H4 (cell line): ENCODE data around the gene LCP2. TPM values are rescaled to one million over a fixed set of nuclear protein-coding genes. Genes with fewer than 3 reads are reported as not detected.
"Not testable (repeated sequence)": the region's sequence is repeated elsewhere in the genome, so short reads cannot be mapped to it uniquely, and the experiment has no call there.

ENCODE experiments used
- DNase-seq: peaks from one replicate; pipeline ENCODE4 v3.0.0-alpha.2; 2015; ENCODE audit warnings: low spot score
- total RNA-seq: library from RNA; depleted of rRNA; stranded (reverse); fragments of >200 nt; shearing (Covaris generic); gene quantifications from 2 replicates; pipeline ENCODE4 v1.2.3, GENCODE V29; 2014

The LCP2 gene
- total RNA-seq, 1 experiment from 2014 or later: 0.68 TPM

DNA sequence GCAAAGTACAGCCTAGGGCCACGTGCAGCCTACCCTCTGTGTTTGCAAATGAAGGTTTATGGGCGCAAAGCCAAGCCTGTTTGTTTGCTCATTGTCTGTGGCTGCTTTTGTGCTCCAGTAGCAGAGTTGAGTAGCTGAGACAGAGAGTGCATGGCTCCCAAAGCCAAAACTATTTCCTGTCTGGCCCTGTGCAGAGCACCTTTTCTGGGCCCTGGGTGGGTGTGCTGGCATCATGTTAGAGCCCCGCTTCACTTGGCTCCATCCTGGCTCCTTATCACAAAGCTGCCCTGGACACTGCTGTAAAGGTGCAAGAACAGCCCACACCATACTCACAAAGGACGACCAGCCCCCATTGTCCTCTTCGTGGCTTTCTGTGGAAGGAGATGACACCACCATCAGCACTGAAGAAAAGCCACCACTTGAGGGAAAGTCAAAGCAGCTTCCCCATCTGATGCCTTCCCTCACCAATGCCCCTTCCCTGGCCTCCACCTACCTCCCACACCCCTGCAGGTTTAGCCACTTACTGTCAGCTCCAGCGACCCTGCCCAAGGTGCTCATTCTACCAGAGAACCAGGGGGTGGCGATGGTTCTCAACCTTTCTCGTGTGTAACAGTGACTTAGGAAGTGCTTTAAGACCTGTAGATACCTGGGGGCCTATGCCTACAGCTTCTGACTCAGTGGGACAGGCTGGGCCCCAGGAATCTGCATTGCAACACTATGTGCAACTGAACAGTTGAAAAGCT, 23.4 kb downstream of the LCP2 start:
- peak; percentile 27 for DNase-seq

DNA sequence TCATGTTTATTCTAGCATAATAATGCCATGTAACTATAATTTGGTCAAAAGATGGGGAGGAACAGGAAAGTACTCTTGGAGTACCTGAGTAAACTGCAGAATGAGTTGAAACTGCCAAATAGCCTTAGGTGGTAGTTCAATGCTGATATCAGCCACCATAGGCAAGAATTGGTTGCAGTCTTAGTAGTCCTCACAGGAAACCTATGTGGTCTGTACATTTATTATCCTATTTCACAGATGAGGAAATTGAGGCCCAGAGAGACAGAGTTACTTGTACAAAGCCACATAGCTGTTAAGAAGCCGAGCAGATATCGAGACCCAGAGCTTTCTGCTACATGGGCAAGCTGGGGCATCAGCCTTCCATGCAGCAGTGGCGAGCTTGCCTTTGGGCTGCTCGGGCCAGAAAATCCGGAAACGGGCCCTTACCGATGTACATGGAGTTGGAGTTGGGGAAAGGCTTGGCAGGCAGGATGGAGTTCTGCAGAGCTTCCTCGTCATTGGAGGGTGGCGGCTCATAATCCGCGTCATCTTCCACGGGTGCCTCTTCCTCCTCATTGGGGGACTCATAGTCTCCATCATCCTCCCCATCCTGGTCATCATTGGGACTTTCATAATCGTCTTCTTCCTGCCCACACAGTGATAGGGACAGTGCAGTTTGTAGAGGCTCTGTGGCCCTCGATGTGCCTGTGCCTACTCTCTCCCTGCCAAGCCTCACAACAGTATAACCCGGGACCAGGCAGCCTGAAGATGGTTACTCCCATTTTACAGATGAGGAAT, 27.1 kb downstream of the LCP2 start:
- no peak for DNase-seq

DNA sequence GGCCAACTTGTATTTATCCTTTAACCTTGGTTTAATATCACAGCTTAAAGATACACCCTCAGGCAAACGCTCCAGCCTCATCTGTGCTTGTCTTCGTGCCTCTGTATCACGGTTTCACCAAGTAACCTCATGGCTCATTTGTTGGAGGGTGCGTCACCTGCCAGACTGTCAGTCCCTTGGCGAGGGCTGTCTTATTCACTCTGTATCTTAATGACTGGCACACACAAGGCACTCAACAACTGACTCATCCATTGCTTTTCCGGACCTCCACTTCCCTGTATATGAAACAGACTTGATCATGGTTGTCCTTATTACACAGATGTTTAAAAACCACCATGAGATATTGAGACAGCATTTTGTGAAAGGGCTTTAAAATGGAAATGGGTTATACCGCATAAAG, 28.0 kb downstream of the LCP2 start:
- no peak for DNase-seq

DNA sequence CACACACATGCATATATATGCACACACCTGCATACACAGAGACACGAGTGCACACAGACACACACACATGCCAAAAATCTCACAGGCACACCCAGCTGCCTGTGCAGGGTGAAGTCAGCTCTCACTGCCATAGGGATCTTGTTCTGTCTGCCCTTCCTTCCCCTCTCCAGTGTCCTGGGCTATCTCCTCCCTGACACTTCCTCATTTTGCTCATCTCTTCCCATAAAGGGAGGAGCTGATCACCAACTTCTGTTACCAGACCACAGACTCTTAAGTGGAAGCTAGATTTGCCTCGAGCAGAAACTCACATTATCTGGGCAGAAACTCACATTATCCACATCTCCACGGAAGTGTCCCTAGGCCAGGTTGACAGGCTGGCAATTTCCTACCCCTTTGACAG, 28.7 kb downstream of the LCP2 start:
- no peak for DNase-seq

DNA sequence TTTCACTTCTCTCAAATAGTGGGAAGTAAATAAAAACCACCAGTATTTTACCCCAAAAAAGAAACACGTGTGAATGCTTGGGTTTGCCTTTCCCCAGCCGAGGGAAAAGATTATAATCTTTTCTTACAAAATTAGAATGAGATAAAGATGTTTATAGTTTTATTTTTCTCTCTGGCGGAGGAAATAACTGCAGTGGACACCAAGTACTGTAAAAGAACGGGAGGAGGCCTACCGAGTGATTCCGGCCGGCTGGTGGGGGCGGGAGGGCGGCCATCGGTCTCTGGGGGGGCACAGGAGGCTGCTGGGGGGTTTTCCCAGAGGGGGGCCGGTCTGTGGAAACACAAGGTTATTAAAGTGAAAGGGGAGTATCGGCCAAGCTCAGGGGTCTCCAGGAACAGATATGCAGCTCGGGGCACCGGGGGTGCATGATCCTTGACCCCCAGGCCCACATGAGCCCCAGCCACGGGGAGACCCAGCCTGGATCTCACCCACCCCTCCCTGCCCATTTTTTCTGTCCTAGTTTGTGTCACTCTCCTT, 29.4 kb downstream of the LCP2 start:
- no peak for DNase-seq

DNA sequence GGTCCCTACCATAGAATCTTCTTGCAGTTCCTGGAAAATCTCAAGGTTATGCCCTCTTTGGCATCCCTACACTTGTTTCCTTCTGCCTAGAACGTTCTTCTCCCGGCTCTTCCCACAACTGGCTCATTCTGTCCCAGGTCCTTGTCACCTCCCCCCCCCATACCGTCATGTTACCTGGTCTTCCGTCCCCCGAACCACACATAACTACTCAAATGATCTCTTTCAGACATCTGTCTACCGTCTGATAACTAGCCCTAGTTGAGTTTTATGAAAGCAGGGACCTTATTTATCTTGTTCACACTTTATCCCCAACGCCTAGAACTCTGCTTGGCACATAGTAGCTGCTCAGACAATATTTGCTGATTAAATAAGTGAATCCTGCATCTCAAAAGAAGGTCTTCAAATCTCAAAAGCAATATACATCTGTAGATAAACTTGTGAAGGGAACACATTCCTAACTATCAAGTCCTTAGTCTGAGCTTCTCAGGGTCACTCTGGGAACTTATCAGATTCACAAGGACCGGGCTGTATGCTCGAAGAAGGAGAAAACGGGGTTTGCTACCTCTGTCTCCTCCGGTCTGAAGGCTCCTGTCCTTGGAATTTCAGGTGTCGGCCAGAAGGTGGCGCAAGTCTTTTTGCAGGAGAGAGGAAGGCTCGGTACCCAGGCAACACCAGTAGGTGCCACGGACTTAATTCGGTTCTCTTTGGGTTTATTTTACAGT, 30.0 kb downstream of the LCP2 start:
- DNase-seq: peak; percentile 66

DNA sequence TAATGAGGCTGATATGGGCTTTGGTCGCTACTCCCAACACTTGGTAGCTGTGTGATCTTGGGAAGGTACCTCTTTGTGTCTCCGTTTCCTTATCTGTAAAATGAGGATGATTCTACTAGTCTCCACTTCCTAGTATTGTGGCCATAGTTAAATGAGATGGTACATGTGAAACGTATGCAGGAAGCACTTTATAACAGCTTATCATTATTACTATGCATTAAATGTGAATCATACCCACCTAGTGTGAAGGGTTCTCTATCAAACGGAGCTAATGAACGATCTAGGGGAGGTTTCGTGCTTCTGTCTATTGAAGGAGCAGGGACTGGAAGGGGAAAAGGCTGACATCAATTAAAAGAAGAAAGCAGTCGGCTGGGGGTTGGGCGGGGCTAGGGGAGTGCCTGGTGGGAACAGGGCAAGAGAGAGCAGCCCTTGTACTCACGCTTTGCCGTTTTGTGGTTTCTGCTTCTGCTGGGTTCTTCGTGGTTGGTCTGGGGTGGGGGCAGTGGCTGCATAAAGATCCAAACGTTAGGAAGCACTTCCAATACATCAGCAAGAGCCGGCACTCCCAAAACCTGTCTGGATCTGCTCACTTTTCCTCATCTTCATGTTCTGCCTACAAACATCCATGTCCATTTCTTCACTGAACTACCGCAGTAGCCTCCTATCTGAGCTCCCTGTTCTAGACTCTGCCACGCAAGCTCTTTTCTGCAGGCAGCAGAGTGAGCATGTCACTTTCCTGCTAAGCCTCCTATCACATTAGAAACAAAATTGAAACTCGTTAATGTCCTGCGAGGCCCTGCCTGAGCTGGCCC, 30.8 kb downstream of the LCP2 start:
- no peak for DNase-seq

DNA sequence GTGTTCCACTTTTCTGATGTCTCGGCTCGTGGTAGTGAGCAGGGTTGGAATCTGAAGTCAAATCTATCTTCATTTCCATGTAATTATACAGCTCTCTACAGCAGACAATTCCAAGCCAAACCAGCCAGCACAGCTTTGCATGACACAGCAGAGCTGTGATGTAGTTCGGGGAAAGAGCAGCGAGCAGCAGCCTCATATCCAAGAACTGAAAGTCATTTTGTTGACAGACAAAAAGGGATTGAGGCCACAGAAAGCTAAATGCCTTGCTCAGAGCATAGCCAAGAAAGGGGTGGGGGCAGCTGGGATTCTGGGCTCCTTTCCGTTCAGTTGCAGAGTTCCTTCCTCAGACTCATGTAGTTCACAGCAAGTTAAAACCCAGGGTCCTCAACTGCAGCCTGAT, 32.1 kb downstream of the LCP2 start:
- DNase-seq: no peak

DNA sequence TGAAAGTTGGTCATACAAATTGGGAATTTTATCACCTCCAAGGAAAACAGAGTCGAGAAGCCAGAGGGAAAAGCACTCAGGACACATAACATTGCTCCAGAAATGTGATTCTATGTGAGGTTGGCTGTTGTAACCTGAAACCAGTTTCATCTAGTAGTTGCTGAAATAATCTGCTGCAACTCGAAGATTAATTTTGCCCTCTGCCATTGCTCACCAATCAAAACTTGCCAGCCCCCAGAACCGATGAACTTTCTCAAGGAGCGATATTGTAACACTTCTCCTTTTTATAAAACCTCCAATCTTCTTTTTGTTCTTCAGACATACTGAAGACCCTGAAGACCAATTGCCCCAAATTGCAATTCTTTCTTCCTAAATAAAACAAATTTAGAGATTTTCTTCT, 33.7 kb downstream of the LCP2 start:
- no peak for DNase-seq

DNA sequence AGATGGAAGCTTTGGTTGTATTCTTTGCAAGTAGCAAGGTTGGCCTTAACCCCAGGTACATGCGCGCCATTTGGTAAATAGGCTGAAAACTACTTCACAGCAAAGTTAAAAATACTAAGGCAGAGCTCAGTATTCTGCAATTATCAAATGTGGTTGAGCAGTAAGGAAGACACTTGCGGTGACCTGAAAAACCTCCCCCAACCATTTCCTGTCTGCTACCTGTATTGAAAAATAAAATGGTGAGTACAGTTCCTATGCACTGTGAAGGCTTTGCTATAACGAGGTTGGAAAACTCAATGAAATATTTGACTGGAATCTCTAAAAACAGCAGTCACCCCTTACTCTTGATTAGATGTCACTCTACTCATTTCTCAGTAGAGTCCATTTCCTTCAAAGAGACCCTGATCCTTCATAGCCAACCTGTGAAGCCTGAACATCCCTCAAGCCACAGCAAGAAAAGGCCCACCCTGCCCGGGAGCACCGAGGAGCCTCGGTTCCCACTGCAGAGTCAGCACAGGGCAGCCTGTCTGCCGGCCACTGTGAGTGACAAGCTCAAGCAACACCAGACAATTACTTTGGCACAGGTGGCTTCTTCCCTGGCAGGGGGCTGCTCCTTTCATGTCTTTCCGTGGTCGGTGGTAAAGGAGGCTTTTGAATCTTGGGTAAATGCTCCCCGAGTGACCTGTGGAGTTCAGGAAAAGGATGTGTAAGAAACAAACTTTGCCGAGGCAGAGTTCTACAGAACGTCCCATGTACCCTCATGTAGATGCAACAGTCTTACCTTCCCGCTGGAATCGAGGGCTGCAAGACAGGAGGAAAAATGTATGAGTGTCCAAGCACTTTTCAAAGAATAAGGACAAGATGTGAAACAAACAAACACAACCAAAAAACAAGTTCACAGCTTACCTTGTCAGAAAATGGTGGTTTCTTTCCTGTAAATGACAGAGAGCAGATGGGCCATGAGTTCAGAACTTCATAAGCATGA, 35.2 kb downstream of the LCP2 start:
- no peak for DNase-seq

DNA sequence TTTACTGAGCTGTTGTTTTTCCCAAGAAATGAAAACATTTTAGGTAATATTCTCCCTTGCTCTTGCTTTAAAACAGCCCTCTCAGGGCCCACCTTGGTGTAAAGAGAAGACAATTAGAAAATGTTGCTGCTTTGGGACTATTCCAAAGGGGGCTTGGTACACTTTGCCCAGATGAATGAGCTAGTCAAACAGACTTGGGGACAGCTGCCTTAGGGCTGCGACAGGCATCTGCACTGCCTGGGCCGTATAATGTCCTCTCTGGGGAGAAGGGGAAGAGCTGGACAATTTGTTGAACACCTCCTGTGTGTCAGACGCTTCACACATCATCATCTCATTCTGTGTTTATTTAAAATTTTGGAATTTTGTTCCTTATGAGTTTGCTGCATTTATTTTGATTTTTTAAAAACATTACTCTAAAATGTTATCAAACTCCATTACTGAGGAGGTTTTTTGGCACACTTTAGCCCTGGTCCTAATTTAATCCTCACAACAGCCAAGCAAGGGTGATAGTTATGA, 36.0 kb downstream of the LCP2 start:
- no peak for DNase-seq

DNA sequence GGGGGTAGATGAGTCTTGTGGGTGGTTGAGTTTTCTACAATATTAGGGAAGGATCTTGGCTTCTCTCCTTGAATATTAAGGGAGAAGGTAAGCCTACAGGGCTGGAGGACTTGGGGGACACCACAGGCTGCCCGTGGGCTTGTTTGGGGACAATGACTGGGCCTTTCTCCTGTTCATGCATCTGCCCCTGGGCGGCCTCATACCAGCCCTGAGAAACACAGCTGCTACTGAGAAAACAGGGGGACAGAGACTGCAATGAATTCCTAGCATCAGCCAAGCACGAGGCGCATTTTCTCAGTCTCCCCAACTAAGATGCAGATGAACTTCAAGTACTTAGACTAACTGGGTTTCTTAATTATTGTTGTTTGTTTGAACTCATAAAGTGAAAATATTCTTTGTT, 40.2 kb downstream of the LCP2 start:
- DNase-seq: no peak

DNA sequence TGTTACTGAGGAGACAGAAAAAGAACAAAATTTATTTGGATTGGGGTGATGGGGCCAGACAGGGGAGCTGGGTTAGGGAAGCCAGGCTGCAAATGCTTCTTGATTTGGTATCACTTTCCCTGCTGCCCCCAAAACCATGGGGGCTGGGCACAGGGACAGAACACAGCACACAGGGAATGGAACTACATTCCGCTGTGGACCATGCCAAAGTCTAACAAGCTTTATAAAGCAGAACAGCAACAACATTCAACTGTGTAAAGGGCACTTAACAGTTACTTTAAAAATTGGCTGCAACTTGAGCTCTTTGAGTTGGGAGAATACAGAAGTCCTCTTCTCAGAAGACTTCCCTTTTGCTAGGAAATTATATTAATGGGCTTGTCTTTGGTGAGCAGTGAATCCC, 41.0 kb downstream of the LCP2 start:
- no peak for DNase-seq

DNA sequence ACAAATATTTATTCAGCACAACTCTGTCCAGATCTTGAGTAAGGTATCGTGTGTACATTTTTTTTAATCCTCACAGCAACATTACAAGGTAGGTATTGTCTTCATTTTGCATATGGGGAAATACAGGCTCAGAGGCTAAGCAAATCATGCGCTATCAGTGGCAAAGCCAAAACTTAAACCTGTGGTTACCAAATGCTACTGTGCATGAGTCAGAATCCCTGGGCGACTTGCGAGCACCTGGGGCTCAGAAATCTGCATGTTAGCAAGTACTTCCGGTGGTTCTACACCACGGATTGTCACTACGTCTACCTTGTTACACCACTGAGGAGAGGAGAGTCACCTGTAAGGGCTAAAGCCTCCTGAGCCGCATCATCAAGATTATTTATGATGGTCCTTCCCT, 43.5 kb downstream of the LCP2 start:
- DNase-seq: peak; percentile 59

DNA sequence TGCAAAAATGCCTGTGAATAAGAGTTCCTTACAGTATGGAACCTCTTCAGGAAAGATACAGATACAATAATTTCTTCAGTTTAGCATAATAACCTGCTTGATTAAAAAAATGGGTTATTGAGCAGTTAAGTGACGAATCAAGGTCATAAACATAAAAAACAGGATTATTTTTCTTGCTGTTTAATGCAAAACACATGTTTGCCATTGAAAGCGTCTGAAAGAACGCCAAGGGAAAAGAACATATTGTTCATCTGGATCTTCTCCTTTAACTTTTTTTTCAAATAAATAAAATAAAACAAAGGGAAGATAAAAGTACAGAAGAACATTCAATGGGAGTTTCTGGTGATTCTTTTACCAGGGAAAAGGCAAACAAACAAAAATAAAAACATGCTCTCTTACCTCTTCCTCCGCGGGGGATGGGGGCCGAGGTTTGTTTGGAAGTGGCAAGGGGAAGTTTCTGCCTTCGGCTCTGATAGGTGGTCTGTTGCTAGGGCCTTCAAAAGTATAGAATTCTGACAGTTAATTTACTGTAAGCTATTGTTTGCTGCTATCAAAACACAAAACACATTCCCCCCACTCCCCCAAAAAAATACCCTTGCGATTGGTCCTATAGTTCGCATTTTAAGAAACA, 44.7 kb downstream of the LCP2 start:
- no peak for DNase-seq

DNA sequence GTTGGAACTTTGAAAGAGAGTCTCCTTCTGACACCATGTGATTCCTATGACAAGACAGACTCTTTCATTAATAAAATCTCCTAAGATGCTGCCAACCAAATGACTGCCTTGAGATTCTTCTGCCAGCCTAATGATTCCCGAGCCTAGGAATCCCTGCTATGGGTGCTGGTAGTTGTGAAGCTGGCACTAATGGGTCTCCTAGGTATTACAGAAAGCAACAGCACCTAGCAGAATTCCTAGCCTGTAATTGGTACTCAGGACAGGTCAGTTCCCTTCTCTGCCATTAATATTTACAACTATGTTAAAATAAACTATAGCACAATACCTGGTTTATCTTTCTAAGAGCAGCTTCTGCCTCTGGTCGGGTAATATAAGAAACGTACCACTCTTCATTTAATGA, 45.5 kb downstream of the LCP2 start:
- no peak for DNase-seq

DNA sequence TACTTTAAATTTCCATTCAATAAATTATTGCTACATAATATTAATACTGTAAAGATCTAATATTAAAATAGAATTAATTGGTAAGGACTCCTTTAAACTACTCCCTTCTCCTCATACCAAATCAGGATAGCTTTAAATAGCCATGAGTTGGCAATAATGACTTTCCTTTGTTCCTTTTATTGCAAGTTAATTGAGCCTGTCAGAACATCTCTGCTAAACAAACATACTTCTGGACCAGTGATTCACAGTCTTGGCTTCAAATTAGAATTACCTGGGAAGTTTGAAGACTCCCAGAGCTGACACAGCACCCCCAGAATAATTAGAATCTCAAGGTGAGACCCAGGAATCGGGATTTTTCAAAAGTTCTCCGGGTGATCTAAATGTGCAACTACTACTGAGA, 46.1 kb downstream of the LCP2 start:
- DNase-seq: no peak

DNA sequence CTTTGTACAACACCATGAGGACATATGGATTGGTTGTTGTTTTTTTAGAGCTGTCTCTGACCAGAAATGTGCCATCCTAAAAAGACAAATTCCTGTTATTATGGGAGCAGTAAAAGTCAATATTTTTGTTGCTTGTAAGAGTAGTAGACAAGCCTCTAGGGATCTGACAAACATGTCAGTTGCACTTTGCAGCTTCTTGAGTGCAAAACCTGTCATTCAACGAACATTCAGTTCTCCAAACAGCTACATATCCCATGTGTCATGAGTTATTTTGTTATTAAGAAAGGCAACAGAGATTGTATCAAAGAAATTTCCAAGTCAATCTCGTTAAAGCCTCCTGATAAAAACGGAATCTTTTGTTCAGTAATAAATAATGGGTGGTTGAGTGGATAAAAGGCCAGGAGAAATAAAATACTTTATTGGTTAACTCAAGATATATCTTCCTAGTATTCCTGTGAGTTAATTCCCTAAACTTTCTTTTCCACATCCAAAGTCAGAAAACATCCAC, 46.7 kb downstream of the LCP2 start:
- DNase-seq: no peak

DNA sequence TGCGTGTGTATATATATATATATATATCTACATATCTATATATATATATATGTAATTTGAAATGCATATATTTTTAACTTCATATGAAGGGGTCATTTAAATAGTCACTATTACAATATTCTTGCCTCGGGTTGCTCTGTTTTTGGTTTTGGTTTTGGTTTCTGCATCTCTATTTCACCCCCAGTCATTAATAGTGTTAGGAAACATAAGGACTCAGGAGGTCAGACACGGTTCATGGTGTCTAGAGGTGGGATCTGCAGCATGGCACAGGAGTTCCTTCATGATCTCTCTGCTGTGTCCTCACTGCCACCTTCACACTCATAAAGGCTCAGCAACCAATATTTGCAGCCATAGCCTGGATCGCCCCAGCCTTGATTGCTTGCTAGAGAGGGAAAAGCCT, 48.2 kb downstream of the LCP2 start:
- DNase-seq: no peak

DNA sequence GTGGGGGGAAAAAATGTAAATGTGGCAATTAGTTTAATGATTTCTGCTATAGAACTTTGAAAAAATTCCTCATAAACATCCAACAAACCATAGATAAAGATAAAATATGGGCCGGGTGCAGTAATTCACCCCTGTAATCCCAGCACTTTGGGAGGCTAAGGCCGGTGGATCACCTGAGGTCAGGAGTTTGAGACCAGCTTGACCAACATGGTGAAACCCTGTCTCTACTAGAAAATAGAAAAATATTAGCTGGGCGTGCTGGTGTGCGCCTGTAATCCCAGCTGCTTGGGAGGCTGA, 48.7 kb downstream of the LCP2 start:
- not testable (repeated sequence) for DNase-seq
